ENCODE measurements around the gene ANKRD23.

DNA sequence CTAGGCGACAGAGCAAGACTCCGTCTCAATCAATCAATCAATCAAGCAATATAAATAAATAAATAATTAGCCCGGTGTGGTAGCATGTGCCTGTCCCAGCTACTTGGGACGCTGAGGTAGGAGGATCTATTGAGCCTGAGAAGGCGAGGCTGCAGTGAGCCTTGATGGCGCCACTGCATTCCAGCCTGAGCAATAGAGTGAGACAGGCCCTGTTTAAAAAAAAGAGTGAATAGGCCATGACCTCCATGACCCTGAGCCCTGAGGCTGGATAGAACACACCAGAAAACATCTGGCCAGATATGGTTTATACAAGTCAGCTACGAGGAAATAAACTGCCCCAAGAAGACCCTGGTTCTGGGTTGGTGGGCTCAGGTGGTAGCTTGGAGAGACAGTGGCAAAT is 46.4 kb upstream of the ANKRD23 start:
- TF ChIP-seq NRF1 (IDR thresholded peaks at IDR 0.05; ENCODE audit: low read depth, low read length) (no peak), CTCF (IDR thresholded peaks at IDR 0.05) (no peak), CHD2 (IDR thresholded peaks at IDR 0.05; ENCODE audit: low read length, partially characterized antibody) (no peak), FOXM1 (IDR thresholded peaks at IDR 0.05; ENCODE audit: low read depth) (no peak), GABPA (IDR thresholded peaks at IDR 0.05; ENCODE audit: low read depth) (no peak), POLR2AphosphoS5 (IDR thresholded peaks at IDR 0.05; ENCODE audit: low read depth, low read length) (no peak), SMC3 (IDR thresholded peaks at IDR 0.05; ENCODE audit: low read depth, low read length) (no peak), EZH2phosphoT487 (IDR thresholded peaks at IDR 0.05; ENCODE audit: borderline replicate concordance, low read depth) (no peak), GATA2 (CRISPR knock-in tag; IDR thresholded peaks at IDR 0.05) (no peak), MAX (IDR thresholded peaks at IDR 0.05; ENCODE audit: low read depth) (no peak), RFX5 (IDR thresholded peaks at IDR 0.05; ENCODE audit: low read length) (no peak)
- TF ChIP-seq, protein P1, sequence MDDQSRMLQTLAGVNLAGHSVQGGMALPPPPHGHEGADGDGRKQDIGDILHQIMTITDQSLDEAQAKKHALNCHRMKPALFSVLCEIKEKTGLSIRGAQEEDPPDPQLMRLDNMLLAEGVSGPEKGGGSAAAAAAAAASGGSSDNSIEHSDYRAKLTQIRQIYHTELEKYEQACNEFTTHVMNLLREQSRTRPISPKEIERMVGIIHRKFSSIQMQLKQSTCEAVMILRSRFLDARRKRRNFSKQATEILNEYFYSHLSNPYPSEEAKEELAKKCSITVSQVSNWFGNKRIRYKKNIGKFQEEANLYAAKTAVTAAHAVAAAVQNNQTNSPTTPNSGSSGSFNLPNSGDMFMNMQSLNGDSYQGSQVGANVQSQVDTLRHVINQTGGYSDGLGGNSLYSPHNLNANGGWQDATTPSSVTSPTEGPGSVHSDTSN (IDR thresholded peaks at IDR 0.05) = no peak
- TF ChIP-seq, protein P2, sequence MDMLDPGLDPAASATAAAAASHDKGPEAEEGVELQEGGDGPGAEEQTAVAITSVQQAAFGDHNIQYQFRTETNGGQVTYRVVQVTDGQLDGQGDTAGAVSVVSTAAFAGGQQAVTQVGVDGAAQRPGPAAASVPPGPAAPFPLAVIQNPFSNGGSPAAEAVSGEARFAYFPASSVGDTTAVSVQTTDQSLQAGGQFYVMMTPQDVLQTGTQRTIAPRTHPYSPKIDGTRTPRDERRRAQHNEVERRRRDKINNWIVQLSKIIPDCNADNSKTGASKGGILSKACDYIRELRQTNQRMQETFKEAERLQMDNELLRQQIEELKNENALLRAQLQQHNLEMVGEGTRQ (IDR thresholded peaks at IDR 0.05; ENCODE audit: borderline replicate concordance, low read depth, low read length) = no peak
